HepG2 (cell line): ENCODE results near the gene IGHMBP2. TPM values are rescaled to one million over a fixed set of nuclear protein-coding genes. Genes with fewer than 3 reads are reported as not detected.
A peak's percentile ranks its signal among the peaks of the same experiment; 100 is the strongest.

Source experiments
- AHR ChIP-seq: IDR thresholded peaks from 2 replicates; pipeline ENCODE4 v1.6.1; 2018; ENCODE audit warnings: missing genetic modification reagents, missing compliant biosample characterization
- ATAD3A ChIP-seq: sonication (generic); formaldehyde crosslinking; IDR thresholded peaks from 2 replicates; pipeline ENCODE4 v1.4.0; 2020; ENCODE audit warnings: missing genetic modification reagents
- FOSL2 ChIP-seq: sonication (generic); formaldehyde crosslinking; IDR thresholded peaks from 2 replicates; pipeline ENCODE4 v1.4.0; 2020; ENCODE audit warnings: missing genetic modification reagents
- GLI4 ChIP-seq: sonication (generic); formaldehyde crosslinking; IDR thresholded peaks from 2 replicates; pipeline ENCODE4 v1.5.1; 2020; ENCODE audit warnings: missing genetic modification reagents, mild to moderate bottlenecking, moderate library complexity, borderline replicate concordance
- KMT2B ChIP-seq: IDR thresholded peaks from 2 replicates; pipeline ENCODE4 v1.6.1; 2016; ENCODE audit warnings: missing genetic modification reagents, missing compliant biosample characterization
- MAFF ChIP-seq: IDR thresholded peaks from 2 replicates; pipeline ENCODE4 v1.6.1; 2011; ENCODE audit warnings: low read depth, low read length, improper control_type of control experiment
- MIXL1 ChIP-seq: IDR thresholded peaks from 2 replicates; pipeline ENCODE4 v1.6.1; 2016
- NRL ChIP-seq: sonication (generic); formaldehyde crosslinking; IDR thresholded peaks from 2 replicates; pipeline ENCODE4 v1.5.0; 2020; ENCODE audit warnings: missing genetic modification reagents, mild to moderate bottlenecking, moderate library complexity, borderline replicate concordance
- RXRB ChIP-seq: IDR thresholded peaks from 2 replicates; pipeline ENCODE4 v1.6.1; 2016; ENCODE audit warnings: borderline replicate concordance, missing genetic modification reagents, missing compliant biosample characterization
- YEATS4 ChIP-seq: sonication (generic); formaldehyde crosslinking; IDR thresholded peaks from 2 replicates; pipeline ENCODE4 v1.4.0; 2020; ENCODE audit warnings: missing genetic modification reagents, borderline replicate concordance
- ZFX ChIP-seq: sonication (generic); formaldehyde crosslinking; IDR thresholded peaks from 2 replicates; pipeline ENCODE4 v1.4.0; 2020; ENCODE audit warnings: mild to moderate bottlenecking, low read depth, missing genetic modification reagents, moderate library complexity
- ZNF225 ChIP-seq: sonication (generic); formaldehyde crosslinking; IDR thresholded peaks from 2 replicates; pipeline ENCODE4 v1.4.0; 2020; ENCODE audit warnings: mild to moderate bottlenecking, missing genetic modification reagents
- ZNF292 ChIP-seq: sonication (generic); formaldehyde crosslinking; IDR thresholded peaks from 2 replicates; pipeline ENCODE4 v1.8.1; 2022; ENCODE audit warnings: mild to moderate bottlenecking, low read depth, missing genetic modification reagents, borderline replicate concordance
- ZNF598 ChIP-seq: sonication (generic); formaldehyde crosslinking; IDR thresholded peaks from 2 replicates; pipeline ENCODE4 v1.5.1; 2020; ENCODE audit warnings: mild to moderate bottlenecking, missing genetic modification reagents, borderline replicate concordance
- ZNF629 ChIP-seq: sonication (generic); formaldehyde crosslinking; conservative IDR thresholded peaks from 2 replicates; pipeline ENCODE4 v1.5.0; 2020; ENCODE audit warnings: missing genetic modification reagents
- ZNF670 ChIP-seq: sonication (generic); formaldehyde crosslinking; IDR thresholded peaks from 2 replicates; pipeline ENCODE4 v1.8.0; 2022; ENCODE audit warnings: mild to moderate bottlenecking, missing genetic modification reagents, borderline replicate concordance
- ZNF777 ChIP-seq: sonication (generic); formaldehyde crosslinking; IDR thresholded peaks from 2 replicates; pipeline ENCODE4 v1.4.0; 2020; ENCODE audit warnings: missing genetic modification reagents
- ZSCAN31 ChIP-seq: sonication (generic); formaldehyde crosslinking; IDR thresholded peaks from 2 replicates; pipeline ENCODE4 v1.5.0; 2020; ENCODE audit warnings: low read depth, mild to moderate bottlenecking, missing genetic modification reagents
- polyA plus RNA-seq, 8 experiments: library from polyadenylated mRNA; depleted of rRNA in 3 of 8; stranded (reverse) in 7 of 8; unstranded in 1 of 8; fragments of >200 nt; fragmentation: Illumina TruSeq in 4 of 8; extraction: Trizol in 4 of 8; gene quantifications; 2 replicates each; pipeline versions ENCODE4 v1.2.1 to v1.2.3, GENCODE V29; 2011 to 2016; ENCODE audit warnings: low read depth in 4 of 8, missing spikeins in 1 of 8, mixed read lengths in 1 of 8; ENCODE audit not compliant: insufficient read depth in 1 of 8
- total RNA-seq, 5 experiments: library from RNA; depleted of rRNA; stranded (reverse); fragments of >200 nt; fragmentation: Illumina TruSeq; extraction: Trizol; gene quantifications; 2 replicates each; pipeline ENCODE4 v1.2.3, GENCODE V29; 2016; ENCODE audit warnings: low read depth in 1 of 5
- TF ChIP-seq, protein P1 (sequence below): sonication (generic); formaldehyde crosslinking; IDR thresholded peaks from 2 replicates; pipeline ENCODE4 v1.5.1; 2020; ENCODE audit warnings: mild to moderate bottlenecking, missing genetic modification reagents, borderline replicate concordance
- TF ChIP-seq, protein P2 (sequence below): sonication (generic); formaldehyde crosslinking; IDR thresholded peaks from 2 replicates; pipeline ENCODE4 v1.5.0; 2020; ENCODE audit warnings: missing genetic modification reagents, mild to moderate bottlenecking, borderline replicate concordance
- TF ChIP-seq, protein P3 (sequence below): sonication (generic); formaldehyde crosslinking; IDR thresholded peaks from 2 replicates; pipeline ENCODE4 v1.4.0; 2020; ENCODE audit warnings: missing genetic modification reagents, mild to moderate bottlenecking, borderline replicate concordance
- TF ChIP-seq, protein P4 (sequence below): sonication (generic); formaldehyde crosslinking; IDR thresholded peaks from 2 replicates; pipeline ENCODE4 v1.4.0; 2020; ENCODE audit warnings: missing genetic modification reagents

IGHMBP2 gene
- total and polyA plus RNA-seq, 2 of the 13 experiments (the other 11 are each of a cell fraction or from before 2014, with no cell fraction given), result 8.9 to 9.9 TPM

DNA sequence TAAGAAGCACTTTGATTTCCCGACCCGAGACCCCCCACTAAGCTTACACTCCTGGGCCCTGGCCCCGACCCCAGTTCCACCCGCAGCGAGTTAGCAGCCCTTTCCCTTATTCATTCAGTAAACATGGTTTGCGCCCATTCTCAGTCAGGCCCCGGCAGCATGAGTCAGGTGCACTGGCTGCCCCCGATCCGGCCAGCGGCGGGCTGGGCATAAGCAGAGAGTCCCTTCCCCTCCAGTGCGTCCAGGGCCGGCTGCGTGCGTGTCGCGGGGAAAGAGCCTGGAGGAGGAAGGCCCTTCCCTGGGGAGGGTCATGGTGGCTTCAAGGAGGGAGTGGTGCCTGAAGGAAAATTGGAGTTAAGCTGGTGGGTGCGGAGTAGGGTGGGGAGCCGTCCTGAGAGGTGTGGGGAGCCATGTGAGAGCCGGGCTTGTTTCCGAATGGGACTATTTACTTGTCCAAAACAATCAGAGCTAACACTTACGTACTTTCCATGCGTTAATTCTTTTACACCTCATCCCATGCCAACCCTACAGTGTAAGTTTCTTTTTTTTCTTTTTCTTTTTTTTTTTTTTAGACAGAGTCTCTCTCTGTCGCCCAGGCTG, 657 bp downstream of the IGHMBP2 start (continued):
- TF ChIP-seq RXRB (CRISPR knock-in tag), result no peak
- no peak for TF ChIP-seq ZSCAN31 (CRISPR knock-in tag)
- no peak for TF ChIP-seq NRL
- no peak for TF ChIP-seq ATAD3A (CRISPR knock-in tag)
- 0 out of 2 replicates have a peak, but pooled peaks have one; percentile 4 for TF ChIP-seq ZNF225 (CRISPR knock-in tag)
- TF ChIP-seq, protein P1, sequence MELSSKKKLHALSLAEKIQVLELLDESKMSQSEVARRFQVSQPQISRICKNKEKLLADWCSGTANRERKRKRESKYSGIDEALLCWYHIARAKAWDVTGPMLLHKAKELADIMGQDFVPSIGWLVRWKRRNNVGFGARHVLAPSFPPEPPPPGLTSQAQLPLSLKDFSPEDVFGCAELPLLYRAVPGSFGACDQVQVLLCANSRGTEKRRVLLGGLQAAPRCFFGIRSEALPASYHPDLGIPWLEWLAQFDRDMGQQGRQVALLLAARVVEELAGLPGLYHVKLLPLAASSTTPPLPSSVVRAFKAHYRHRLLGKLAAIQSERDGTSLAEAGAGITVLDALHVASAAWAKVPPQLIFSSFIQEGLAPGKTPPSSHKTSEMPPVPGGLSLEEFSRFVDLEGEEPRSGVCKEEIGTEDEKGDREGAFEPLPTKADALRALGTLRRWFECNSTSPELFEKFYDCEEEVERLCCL (CRISPR knock-in tag), result no peak
- no peak for TF ChIP-seq ZNF777 (CRISPR knock-in tag)
- TF ChIP-seq, protein P2, sequence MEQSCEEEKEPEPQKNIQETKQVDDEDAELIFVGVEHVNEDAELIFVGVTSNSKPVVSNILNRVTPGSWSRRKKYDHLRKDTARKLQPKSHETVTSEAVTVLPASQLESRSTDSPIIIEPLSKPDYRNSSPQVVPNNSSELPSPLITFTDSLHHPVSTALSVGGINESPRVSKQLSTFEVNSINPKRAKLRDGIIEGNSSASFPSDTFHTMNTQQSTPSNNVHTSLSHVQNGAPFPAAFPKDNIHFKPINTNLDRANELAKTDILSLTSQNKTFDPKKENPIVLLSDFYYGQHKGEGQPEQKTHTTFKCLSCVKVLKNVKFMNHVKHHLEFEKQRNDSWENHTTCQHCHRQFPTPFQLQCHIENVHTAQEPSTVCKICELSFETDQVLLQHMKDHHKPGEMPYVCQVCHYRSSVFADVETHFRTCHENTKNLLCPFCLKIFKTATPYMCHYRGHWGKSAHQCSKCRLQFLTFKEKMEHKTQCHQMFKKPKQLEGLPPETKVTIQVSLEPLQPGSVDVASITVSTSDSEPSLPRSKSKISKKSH (CRISPR knock-in tag), result no peak
- TF ChIP-seq GLI4 (CRISPR knock-in tag), result no peak
- TF ChIP-seq ZNF670, result 0 out of 2 replicates have a peak, but pooled peaks have one; percentile 1
- no peak for TF ChIP-seq MAFF
- no peak for TF ChIP-seq YEATS4 (CRISPR knock-in tag)
- TF ChIP-seq AHR, result no peak
- TF ChIP-seq, protein P3, sequence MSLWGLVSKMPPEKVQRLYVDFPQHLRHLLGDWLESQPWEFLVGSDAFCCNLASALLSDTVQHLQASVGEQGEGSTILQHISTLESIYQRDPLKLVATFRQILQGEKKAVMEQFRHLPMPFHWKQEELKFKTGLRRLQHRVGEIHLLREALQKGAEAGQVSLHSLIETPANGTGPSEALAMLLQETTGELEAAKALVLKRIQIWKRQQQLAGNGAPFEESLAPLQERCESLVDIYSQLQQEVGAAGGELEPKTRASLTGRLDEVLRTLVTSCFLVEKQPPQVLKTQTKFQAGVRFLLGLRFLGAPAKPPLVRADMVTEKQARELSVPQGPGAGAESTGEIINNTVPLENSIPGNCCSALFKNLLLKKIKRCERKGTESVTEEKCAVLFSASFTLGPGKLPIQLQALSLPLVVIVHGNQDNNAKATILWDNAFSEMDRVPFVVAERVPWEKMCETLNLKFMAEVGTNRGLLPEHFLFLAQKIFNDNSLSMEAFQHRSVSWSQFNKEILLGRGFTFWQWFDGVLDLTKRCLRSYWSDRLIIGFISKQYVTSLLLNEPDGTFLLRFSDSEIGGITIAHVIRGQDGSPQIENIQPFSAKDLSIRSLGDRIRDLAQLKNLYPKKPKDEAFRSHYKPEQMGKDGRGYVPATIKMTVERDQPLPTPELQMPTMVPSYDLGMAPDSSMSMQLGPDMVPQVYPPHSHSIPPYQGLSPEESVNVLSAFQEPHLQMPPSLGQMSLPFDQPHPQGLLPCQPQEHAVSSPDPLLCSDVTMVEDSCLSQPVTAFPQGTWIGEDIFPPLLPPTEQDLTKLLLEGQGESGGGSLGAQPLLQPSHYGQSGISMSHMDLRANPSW (CRISPR knock-in tag), result no peak
- TF ChIP-seq KMT2B (CRISPR knock-in tag), result no peak
- TF ChIP-seq ZFX (CRISPR knock-in tag), result peak; percentile 7; the same call in 1 of the 2 replicates
- no peak for TF ChIP-seq ZNF598 (CRISPR knock-in tag)
- TF ChIP-seq FOSL2 (CRISPR knock-in tag), result 0 out of 2 replicates have a peak, but pooled peaks have one; percentile 8
- TF ChIP-seq ZNF292 (CRISPR knock-in tag), result no peak
- TF ChIP-seq MIXL1 (CRISPR knock-in tag), result no peak
- TF ChIP-seq, protein P4, sequence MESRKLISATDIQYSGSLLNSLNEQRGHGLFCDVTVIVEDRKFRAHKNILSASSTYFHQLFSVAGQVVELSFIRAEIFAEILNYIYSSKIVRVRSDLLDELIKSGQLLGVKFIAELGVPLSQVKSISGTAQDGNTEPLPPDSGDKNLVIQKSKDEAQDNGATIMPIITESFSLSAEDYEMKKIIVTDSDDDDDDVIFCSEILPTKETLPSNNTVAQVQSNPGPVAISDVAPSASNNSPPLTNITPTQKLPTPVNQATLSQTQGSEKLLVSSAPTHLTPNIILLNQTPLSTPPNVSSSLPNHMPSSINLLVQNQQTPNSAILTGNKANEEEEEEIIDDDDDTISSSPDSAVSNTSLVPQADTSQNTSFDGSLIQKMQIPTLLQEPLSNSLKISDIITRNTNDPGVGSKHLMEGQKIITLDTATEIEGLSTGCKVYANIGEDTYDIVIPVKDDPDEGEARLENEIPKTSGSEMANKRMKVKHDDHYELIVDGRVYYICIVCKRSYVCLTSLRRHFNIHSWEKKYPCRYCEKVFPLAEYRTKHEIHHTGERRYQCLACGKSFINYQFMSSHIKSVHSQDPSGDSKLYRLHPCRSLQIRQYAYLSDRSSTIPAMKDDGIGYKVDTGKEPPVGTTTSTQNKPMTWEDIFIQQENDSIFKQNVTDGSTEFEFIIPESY, result no peak
- TF ChIP-seq ZNF629 (CRISPR knock-in tag), result peak; percentile 32; the same call in 1 of the 2 replicates
